NCI-H2081 (cell line): Measurements from ENCODE around the gene MYO5C.

Source experiments
- DNase-seq, 2 experiments: peaks; one replicate each; lab custom pipeline; 2025; lab: John Stamatoyannopoulos, UW

Gene MYO5C

GRCh38 chr15:52150043-52150825 is 145.4 kb downstream of the MYO5C start:
- peak; percentile 49 to 77 for DNase-seq

- no peak for DNase-seq
Observed at GRCh38 chr15:52148403-52148802, 147.2 kb downstream of the MYO5C start.

GRCh38 chr15:52146776-52147175 is 148.8 kb downstream of the MYO5C start:
- no peak for DNase-seq

- no peak for DNase-seq
Observed at GRCh38 chr15:52146261-52146660, 149.3 kb downstream of the MYO5C start.

- no peak for DNase-seq
Observed at GRCh38 chr15:52144656-52145178, 150.9 kb downstream of the MYO5C start.

- no peak for DNase-seq
Observed at GRCh38 chr15:52143873-52144272, 151.7 kb downstream of the MYO5C start.
